ENCODE data around the gene GPN2.

The GPN2 gene

DNA sequence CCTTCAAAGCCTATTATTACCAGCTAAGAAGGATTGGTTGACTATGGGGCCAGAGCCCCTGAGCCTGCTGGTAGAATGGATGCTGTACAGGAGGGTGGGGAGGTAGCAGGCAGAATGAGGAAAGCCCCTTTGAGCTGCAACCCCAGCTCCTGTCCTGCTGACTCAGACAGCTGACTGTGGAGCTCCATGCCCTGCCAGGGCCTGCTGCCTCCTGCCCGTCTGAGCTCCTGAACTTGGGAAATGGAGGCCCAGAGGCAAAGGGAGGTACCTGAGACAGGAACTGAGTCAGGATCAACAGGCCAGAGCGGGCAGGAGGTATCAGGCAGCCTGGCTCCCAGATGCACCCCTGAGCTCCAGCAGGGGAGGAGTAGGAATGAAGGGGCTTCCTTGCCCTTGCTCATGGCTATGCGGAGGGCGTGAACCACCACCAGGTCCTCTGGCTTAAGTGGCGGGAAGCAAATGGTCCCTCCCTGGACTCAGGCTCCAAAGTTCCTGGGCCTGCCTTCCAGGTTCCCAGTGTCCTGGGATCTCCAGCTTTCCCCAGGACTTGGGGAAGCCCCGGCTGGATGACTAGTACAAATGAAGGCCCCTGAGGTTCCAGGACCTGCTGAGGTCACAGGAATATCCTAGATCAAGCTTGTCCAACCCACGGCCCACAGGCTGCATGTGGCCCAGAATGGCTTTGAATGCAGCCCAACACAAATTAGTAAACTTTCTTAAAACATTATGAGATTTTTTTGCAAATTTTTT, 31.0 kb downstream of the GPN2 start:
- peaks cover 48% of the 10 kb centered on the region for H3K36me3 Mint-ChIP-seq (ENCODE audit: insufficient read depth)
- no peaks in the 10 kb centered on the region for H3K9me3 Mint-ChIP-seq
- H3K27ac Mint-ChIP-seq = peak overlapping the region in 1 of 2 donors; percentile 66
- DNase-seq = no peak
- peaks cover 2 to 7% of the 10 kb centered on the region in 2 donors for H3K4me1 Mint-ChIP-seq (ENCODE audit: low read depth in 2 of 2)
- ATAC-seq (replicated peaks) = no peak
- no peaks in the 10 kb centered on the region for H3K27me3 Mint-ChIP-seq
- H3K4me3 Mint-ChIP-seq = no peak overlapping the region

DNA sequence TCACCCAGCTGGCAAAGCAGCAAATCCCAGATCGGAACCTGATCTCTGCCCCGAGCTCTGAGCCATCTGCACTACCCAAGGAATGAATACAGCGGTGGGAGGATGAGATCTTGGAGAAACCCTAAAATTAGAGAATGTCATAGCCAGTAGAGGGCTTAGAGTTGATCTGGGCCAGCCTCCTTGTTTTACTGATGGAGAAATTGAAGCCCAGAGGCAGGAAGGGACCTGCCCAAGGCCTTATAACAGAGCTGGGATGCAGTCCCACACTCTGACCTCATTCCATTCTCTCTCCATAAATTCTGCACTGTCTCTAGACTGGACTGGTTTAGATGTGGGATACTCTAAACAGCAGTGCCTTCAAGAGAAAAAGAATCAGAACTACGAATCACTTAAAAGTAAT, 31.9 kb downstream of the GPN2 start:
- no peak overlapping the region for H3K4me3 Mint-ChIP-seq
- DNase-seq (no peak), ATAC-seq (replicated peaks) (no peak)
- peak overlapping the region in 1 of 2 donors; percentile 23 for H3K27ac Mint-ChIP-seq
- no peaks in the 10 kb centered on the region for H3K27me3 Mint-ChIP-seq
- H3K36me3 Mint-ChIP-seq (ENCODE audit: insufficient read depth) = peaks cover 53% of the 10 kb centered on the region
- peaks cover 0 to 6% of the 10 kb centered on the region in 2 donors for H3K4me1 Mint-ChIP-seq (ENCODE audit: low read depth in 2 of 2)
- H3K9me3 Mint-ChIP-seq = no peaks in the 10 kb centered on the region

DNA sequence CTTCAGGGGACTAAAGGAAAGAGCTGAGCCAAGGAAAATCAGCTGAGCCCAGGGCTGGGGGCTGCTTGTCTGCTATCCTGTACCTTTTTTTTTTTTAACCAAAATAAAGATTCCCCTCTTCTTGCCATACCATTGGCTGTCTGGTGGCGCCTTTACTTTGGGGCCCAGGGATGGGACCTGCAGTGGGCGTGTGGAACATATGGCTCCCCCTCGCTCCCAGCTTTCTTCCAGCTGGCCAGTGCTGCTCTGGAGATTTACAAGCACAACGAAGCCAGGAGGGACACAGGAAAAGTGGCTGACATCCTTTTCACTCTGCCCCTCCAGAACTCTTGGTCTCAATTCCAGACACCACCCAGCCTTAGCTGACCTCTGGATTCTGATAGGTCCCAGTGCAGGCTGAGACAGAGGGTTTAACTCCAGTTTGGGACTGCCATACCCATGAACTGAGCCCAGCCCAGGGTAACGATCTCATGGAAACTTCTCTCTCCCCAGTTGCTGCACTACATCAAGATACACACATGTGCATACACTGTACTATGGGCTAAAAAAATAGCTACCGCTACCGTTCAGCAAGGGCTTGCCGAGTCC, 32.5 kb downstream of the GPN2 start:
- H3K27me3 Mint-ChIP-seq = no peaks in the 10 kb centered on the region
- peaks cover 3 to 8% of the 10 kb centered on the region in 2 donors for H3K4me1 Mint-ChIP-seq (ENCODE audit: low read depth in 2 of 2)
- no peaks in the 10 kb centered on the region for H3K9me3 Mint-ChIP-seq
- H3K4me3 Mint-ChIP-seq = no peak overlapping the region
- peaks cover 53% of the 10 kb centered on the region for H3K36me3 Mint-ChIP-seq (ENCODE audit: insufficient read depth)
- DNase-seq (no peak), ATAC-seq (replicated peaks) (no peak)
- no peak overlapping the region for H3K27ac Mint-ChIP-seq

DNA sequence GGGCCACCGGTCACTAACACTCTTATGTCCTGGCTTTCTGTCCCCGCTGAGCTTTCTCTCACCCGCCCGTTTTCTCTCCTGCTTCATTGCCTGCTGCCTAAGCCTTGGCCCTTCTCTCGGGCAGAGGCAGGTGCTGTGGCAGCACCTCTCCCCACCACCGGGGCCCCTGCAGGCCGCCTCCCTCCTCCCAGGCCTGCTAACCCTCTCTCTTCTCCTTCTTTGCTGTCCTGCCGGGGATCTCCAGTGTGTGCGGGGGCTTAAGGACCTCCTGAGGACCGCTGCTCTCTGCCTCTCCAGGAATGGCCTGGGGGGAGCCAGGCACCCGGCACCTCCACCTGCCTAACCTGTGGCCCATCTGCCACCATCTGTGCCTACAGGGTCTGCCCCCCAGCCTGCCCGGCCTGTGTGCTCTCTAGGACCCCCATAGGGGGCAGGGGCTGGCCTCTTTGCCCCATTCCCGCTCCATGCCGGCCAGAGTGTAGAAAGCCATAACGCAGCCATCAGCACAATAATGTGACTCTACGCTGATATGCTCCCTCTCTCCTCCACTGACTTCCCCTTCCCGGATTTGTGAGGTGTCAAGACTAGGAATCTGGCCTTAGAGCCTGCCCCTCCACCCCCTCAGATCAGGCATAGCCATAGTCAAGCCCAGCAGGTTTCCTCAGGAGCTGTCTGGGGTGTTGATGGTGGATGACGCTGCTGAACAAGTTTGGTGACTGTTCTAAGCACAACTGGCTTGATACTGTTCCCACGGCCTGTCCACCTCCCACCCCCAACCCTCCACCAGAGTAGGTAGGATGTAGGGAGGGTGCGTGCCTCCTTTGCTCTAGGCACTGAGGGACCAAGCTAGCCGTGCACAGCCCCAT, 33.2 kb downstream of the GPN2 start:
- Mint-ChIP-seq H3K36me3 (ENCODE audit: insufficient read depth) (peaks cover 53% of the 10 kb centered on the region), H3K9me3 (no peaks in the 10 kb centered on the region), H3K27ac (peak overlapping the region; percentile 75 to 82), H3K4me1 (ENCODE audit: low read depth in 2 of 2) (peaks cover 3 to 6% of the 10 kb centered on the region in 2 donors), H3K27me3 (no peaks in the 10 kb centered on the region), H3K4me3 (no peak overlapping the region)
- no peak for ATAC-seq (replicated peaks)
- no peak for DNase-seq

DNA sequence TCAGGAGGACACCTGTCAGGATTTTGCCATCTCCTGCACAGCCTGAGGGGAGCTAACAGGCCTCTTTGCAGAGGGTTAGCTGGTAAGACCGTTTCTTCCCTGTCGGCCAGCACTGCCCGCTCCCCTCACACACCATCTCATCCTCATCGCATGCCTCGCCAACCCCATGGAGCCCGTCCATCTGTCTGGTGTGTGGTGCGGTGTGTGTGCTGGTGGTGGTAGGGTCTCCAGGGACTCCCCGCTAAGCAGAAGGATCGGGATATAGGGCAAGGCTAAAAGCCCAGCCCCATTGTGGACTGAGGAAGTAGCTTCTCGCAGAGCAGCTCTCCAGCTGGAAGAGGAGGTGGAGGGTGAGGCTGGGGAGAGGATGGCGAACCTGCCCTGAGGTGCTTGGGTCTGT, 33.9 kb downstream of the GPN2 start:
- Mint-ChIP-seq H3K4me1 (ENCODE audit: low read depth in 2 of 2) (peaks cover 3 to 6% of the 10 kb centered on the region in 2 donors), H3K27me3 (no peaks in the 10 kb centered on the region), H3K36me3 (ENCODE audit: insufficient read depth) (peaks cover 60% of the 10 kb centered on the region), H3K9me3 (no peaks in the 10 kb centered on the region), H3K4me3 (no peak overlapping the region), H3K27ac (peak overlapping the region; percentile 82 to 83)
- no peak for ATAC-seq (replicated peaks)
- DNase-seq = no peak

DNA sequence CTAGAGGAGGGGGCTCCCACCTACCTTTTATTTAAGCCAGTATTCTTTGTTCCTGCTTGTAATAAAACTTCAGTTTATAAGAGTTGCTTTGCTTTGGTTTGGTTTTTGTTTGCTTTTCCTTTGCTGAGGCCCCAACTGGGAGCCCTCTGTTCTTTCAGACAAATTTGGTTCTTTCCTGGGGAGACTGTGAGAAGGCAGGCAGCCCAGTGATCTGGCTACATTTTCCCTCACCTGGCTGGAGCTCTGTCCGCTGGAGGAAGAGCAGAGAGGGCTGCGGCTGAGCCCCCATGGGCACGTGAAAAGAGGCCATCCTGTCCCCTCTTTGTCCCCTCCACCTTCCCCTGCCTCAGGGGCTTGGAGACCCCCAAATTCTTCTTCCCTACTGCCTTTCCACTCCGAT, 34.4 kb downstream of the GPN2 start:
- Mint-ChIP-seq H3K27me3 (no peaks in the 10 kb centered on the region), H3K4me1 (ENCODE audit: low read depth in 2 of 2) (peaks cover 3 to 6% of the 10 kb centered on the region in 2 donors), H3K4me3 (no peak overlapping the region), H3K36me3 (ENCODE audit: insufficient read depth) (peaks cover 65% of the 10 kb centered on the region), H3K9me3 (no peaks in the 10 kb centered on the region), H3K27ac (peak overlapping the region; percentile 82 to 83)
- ATAC-seq (replicated peaks) (no peak), DNase-seq (no peak)

DNA sequence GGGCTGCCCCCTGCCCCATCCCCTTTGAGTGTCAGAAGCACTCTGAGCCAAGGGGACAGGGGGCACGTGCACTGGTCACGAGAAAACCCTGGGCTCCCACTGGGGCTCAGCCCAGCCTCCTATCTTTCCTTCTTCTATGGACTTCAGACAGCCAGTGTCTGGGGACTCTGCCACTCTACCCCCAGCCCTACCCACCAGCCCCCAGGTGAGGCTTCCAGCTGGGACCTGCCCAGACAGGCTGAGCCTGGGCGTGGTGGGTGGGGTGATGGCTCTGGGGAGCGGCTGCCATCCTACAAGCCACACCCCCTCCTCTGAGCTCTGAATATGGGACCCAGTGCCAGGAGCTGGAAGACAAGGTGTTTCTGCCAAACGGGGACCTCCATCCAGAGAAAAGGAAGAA, 35.2 kb downstream of the GPN2 start:
- ATAC-seq (replicated peaks) (no peak), DNase-seq (no peak)
- Mint-ChIP-seq H3K36me3 (ENCODE audit: insufficient read depth) (peaks cover 73% of the 10 kb centered on the region), H3K4me1 (ENCODE audit: low read depth in 2 of 2) (peaks cover 3 to 6% of the 10 kb centered on the region in 2 donors), H3K4me3 (no peak overlapping the region), H3K27ac (peak overlapping the region in 1 of 2 donors; percentile 44), H3K27me3 (no peaks in the 10 kb centered on the region), H3K9me3 (no peaks in the 10 kb centered on the region)

DNA sequence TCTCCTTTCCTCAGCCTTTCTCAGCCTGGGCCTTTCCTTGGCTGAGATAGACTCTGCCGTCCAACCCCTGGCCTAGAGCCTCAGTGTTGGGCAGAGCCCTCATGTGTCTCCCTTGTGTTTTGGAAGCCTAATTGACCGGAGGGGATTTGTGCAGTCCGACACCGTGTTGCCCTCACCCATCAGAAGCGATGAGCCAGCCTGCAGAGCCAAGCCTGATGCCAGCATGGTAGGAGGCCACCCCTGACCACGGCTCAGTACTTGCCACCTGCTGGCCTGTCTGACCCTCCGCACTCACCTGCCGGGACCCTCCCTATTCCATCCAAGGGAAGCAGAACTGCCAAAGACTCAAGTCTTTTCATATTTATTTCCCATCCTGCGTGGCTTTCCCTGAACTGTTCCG, 36.5 kb downstream of the GPN2 start:
- H3K36me3 Mint-ChIP-seq (ENCODE audit: insufficient read depth) = peaks cover 80% of the 10 kb centered on the region

DNA sequence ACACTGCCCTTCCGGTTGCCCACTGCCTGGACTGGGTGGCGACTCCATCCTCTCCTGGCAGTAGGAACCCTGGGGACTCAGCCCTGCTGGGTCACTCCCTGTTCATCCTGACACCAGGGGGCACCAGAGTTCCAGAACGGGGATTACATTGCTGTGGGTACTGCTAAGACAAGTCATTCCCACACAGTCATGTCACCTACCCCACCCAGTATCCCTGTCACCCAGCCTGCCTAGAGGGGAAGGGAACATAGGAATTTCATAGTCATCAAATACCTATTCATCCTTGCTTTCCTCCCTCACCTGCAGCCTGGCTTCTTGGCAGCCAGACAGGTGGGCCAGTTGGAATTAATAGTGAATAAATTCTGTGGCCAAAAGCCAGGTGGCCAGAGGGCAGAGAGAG, 36.9 kb downstream of the GPN2 start:
- ATAC-seq (replicated peaks) = peak; percentile 85
- H3K36me3 Mint-ChIP-seq (ENCODE audit: insufficient read depth) = peaks cover 85% of the 10 kb centered on the region
- DNase-seq = peak; percentile 71 to 77 (median 76)
- H3K4me1 Mint-ChIP-seq (ENCODE audit: low read depth in 2 of 2) = peaks cover 3 to 10% of the 10 kb centered on the region in 2 donors
- no peak overlapping the region for H3K4me3 Mint-ChIP-seq
- H3K27me3 Mint-ChIP-seq = no peaks in the 10 kb centered on the region
- peak overlapping the region in 1 of 2 donors; percentile 68 for H3K27ac Mint-ChIP-seq
- no peaks in the 10 kb centered on the region for H3K9me3 Mint-ChIP-seq

More for the DNA sequence above, 36.5 kb downstream of the GPN2 start:
- Mint-ChIP-seq H3K4me3 (no peak overlapping the region), H3K27ac (peak overlapping the region in 1 of 2 donors; percentile 44), H3K9me3 (no peaks in the 10 kb centered on the region), H3K4me1 (ENCODE audit: low read depth in 2 of 2) (peaks cover 3 to 8% of the 10 kb centered on the region in 2 donors), H3K27me3 (no peaks in the 10 kb centered on the region)
- DNase-seq (no peak), ATAC-seq (replicated peaks) (no peak)

DNA sequence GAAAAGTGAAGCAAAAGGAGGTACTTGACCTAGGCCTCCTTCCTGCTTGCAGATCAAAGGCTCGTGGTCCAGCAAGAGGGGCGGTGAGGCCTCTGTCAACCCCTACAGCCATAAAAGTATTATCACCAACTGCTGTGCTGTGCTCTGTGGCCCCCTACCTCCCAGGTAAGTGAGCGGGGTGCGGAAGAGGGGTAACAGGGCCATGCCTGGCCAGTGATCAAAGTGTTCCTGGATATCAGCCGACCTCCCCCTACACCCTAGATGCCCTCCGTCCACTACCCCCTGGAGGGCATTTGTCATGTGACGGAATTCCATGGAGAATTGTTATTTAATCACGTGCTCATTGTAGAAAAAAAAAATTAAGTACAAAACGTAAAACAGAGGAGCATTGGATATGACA, 37.4 kb downstream of the GPN2 start:
- DNase-seq (no peak), ATAC-seq (replicated peaks) (no peak)
- Mint-ChIP-seq H3K4me1 (ENCODE audit: low read depth in 2 of 2) (peaks cover 5 to 13% of the 10 kb centered on the region in 2 donors), H3K27ac (peak overlapping the region; percentile 67 to 68), H3K9me3 (no peaks in the 10 kb centered on the region), H3K27me3 (no peaks in the 10 kb centered on the region), H3K36me3 (ENCODE audit: insufficient read depth) (peaks cover 89% of the 10 kb centered on the region), H3K4me3 (no peak overlapping the region)

DNA sequence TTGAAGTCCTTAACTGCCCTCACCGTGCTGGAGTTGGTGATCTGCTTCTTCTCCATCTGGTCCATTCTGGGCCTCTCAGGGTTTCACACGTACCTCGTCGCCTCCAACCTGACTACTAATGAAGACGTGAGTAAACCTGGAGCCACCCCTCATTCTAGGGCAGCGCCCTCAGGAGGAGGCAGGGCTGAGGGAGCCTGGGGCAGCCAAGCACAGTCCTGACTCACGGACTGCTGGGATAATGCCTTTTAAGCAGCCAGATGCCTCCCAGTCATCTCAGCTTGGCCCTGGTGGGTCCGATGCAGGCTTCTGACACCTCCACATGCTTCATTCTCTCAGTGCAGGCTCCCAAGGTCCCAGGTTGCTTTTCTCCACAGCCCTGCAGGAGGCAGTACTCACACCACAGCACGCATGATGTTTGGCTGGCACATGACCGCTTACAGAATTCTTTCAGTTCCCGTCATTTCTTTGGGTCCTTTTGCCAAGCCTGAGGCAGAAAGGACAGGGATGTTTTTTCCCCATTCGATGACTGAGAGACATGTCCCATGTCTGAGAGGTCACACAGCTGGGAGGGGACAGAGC, 38.9 kb downstream of the GPN2 start:
- Mint-ChIP-seq H3K36me3 (ENCODE audit: insufficient read depth) (peaks cover 92% of the 10 kb centered on the region), H3K27ac (peak overlapping the region; percentile 67 to 68), H3K27me3 (no peaks in the 10 kb centered on the region), H3K9me3 (no peaks in the 10 kb centered on the region), H3K4me1 (ENCODE audit: low read depth in 2 of 2) (peaks cover 11 to 13% of the 10 kb centered on the region in 2 donors), H3K4me3 (no peak overlapping the region)
- no peak for ATAC-seq (replicated peaks)
- no peak for DNase-seq

DNA sequence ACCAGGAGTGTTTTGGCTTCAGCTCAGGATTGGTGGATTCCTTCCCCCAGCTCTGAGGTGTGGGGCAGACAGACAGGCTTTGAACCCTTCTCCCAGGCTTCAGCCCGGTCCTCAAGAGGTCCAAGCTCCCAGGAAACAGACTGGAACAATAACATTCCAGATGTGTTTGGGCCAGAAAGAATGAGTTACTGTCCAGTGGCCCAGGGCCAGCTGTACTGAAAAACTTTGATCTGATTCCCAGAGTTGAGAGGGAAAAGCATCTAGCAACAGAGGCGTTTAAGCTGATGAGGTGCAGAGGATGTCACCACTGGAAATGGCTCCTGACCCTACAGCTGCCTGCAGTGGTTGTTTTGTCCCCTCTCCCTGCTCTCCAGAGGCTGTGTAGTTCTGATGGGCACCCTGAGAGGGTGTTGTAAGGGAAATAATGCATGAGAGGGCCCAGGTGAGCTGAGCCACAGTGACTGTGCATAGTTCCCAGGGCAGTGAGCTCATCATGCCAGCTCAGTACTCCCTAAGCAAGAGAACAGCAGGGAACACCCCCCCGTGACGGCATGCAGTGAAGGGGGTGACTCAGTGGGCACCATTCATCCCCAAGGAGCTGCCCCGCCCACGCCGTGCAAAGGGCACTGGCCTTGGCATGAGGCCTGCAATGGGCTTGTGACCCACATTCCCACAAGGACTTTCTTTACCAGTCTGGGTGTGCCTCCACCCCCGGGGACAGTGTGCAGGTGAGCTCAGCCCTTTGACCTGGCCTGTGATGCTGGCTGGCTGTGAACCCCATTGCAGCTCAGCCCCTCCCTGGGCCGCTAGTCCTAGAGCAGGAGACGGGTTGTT, 40.9 kb downstream of the GPN2 start:
- H3K27ac Mint-ChIP-seq = peak overlapping the region in 1 of 2 donors; percentile 53
- ATAC-seq (replicated peaks) (no peak), DNase-seq (no peak)
- no peaks in the 10 kb centered on the region for H3K27me3 Mint-ChIP-seq
- H3K36me3 Mint-ChIP-seq (ENCODE audit: insufficient read depth) = peaks cover 87% of the 10 kb centered on the region
- peaks cover 13% of the 10 kb centered on the region in 2 donors for H3K4me1 Mint-ChIP-seq (ENCODE audit: low read depth in 2 of 2)
- H3K4me3 Mint-ChIP-seq = no peak overlapping the region
- H3K9me3 Mint-ChIP-seq = no peaks in the 10 kb centered on the region

Data from effector memory CD8-positive, alpha-beta T cell (primary cell).